ENCODE results near the gene SMIM13. TPM values are rescaled to one million over a fixed set of nuclear protein-coding genes. Genes with fewer than 3 reads are reported as not detected.

The SMIM13 gene
- total and polyA plus RNA-seq, 2 of the 4 experiments (the other 2 are of a cell fraction), result 5.4 to 10.0 TPM

- dilution Hi-C loops (cut with HindIII; ENCODE audit: low sequenced_read_pairs, unreplicated experiment) (no loop called here), in situ Hi-C loops (cut with MboI; ENCODE audit: low sequenced_read_pairs) (loop anchor here (25.0 kb wide), 1 partner anchor 575 kb away; no protein-coding TSS in a partner anchor)
- POLR2A ChIA-PET (ENCODE audit: unreplicated experiment), result no interaction called here
These were observed 30.9 kb upstream of the SMIM13 start for GRCh38 chr6:11062715-11063114.

More at GRCh38 chr6:11062715-11063114, 30.9 kb upstream of the SMIM13 start:
- CTCF ChIA-PET, result interaction anchor here (0.6 to 1.9 kb wide), 4 partner anchors 10 to 152 kb away, joined by 3 to 5 read pairs (median 4); no protein-coding TSS in a partner anchor
- ATAC-seq (ENCODE audit: low read depth) (no peak), DNase-seq (no peak)
- no peaks in the 10 kb centered on the region for H4K20me1 ChIP-seq (ENCODE audit: insufficient read depth, low read length)
- H3K18ac ChIP-seq (ENCODE audit: low read depth, low read length), result no peak overlapping the region
- H3K9me1 ChIP-seq (ENCODE audit: insufficient read depth, low read length), result no peaks in the 10 kb centered on the region
- no peak overlapping the region for H3K4ac ChIP-seq (ENCODE audit: low read depth, low read length)
- H3K79me1 ChIP-seq (ENCODE audit: low read depth in 1 of 2, low read length in 2 of 2), result no peaks in the 10 kb centered on the region
- no peak overlapping the region for H3K56ac ChIP-seq (ENCODE audit: extremely low read depth, insufficient read depth, low read length)
- no peaks in the 10 kb centered on the region for H3K36me3 ChIP-seq (ENCODE audit: control insufficient read depth, insufficient read depth, low read length)
- no CpG with 5 or more reads among the region's 2 CpGs for WGBS, 2 experiments (ENCODE audit: extremely low coverage in 2 of 2, insufficient read length in 1 of 2)
- no peak overlapping the region for H2AK5ac ChIP-seq (ENCODE audit: low read depth, low read length)
- no peak overlapping the region for H4K8ac ChIP-seq (ENCODE audit: low read depth in 2 of 2, low read length in 2 of 2)
- no TSS peak for BruUV-seq (replicated peaks)
- H2BK15ac ChIP-seq (ENCODE audit: low read depth, low read length), result no peak overlapping the region
- 0 out of 2 replicates have a peak, but pooled peaks cover 3% of the 10 kb centered on the region for H3K9me3 ChIP-seq (ENCODE audit: control insufficient read depth, insufficient read depth, low read length)
- H2BK120ac ChIP-seq (ENCODE audit: low read depth, low read length), result no peak overlapping the region
- H2AK9ac ChIP-seq (replicated peaks; ENCODE audit: low read depth, low read length, poor library complexity), result no peak overlapping the region
- intact Hi-C loops (cut with micrococcal nuclease), result no loop called here
- no peak overlapping the region for H2BK20ac ChIP-seq (ENCODE audit: low read depth, low read length)
- H3K4me2 ChIP-seq (ENCODE audit: low read depth, low read length), result no peak overlapping the region
- H3K23ac ChIP-seq (ENCODE audit: low read depth, low read length), result no peak overlapping the region
- no peak overlapping the region for H4K91ac ChIP-seq (ENCODE audit: insufficient read depth, low read depth, low read length)
- no peaks in the 10 kb centered on the region for H3K4me1 ChIP-seq (ENCODE audit: control insufficient read depth, insufficient read depth, low read length)
- no peak overlapping the region for H3K14ac ChIP-seq (replicated peaks; ENCODE audit: low read depth, low read length)
- H3K27me3 ChIP-seq (ENCODE audit: control insufficient read depth, insufficient read depth, low read length), result peaks cover 6% of the 10 kb centered on the region
- H4K5ac ChIP-seq (ENCODE audit: low read depth, low read length), result no peak overlapping the region
- no peak for TF ChIP-seq USF2 (IDR thresholded peaks at IDR 0.05; ENCODE audit: low read depth, low read length)
- TF ChIP-seq MXI1 (IDR thresholded peaks at IDR 0.05; ENCODE audit: borderline replicate concordance, low read depth, low read length), result no peak
- TF ChIP-seq POLR2A (IDR thresholded peaks at IDR 0.05; ENCODE audit: low read depth, low read length), result no peak
- TF ChIP-seq MAFK (IDR thresholded peaks at IDR 0.05; ENCODE audit: low read depth, low read length), result no peak
- no peak for TF ChIP-seq CHD1 (IDR thresholded peaks at IDR 0.05; ENCODE audit: low read depth, low read length)
- TF ChIP-seq RCOR1 (IDR thresholded peaks at IDR 0.05; ENCODE audit: insufficient replicate concordance, low read length), result no peak
- no peak for TF ChIP-seq MAZ (IDR thresholded peaks at IDR 0.05; ENCODE audit: borderline replicate concordance, low read depth, low read length)
- TF ChIP-seq RFX5 (IDR thresholded peaks at IDR 0.05; ENCODE audit: low read depth, low read length), result no peak
- no peak for TF ChIP-seq CEBPB (IDR thresholded peaks at IDR 0.05; ENCODE audit: low read depth, low read length)
- TF ChIP-seq BHLHE40 (IDR thresholded peaks at IDR 0.05; ENCODE audit: low read depth, low read length), result no peak
- no peak for TF ChIP-seq CTCF (conservative IDR thresholded peaks at IDR 0.05; ENCODE audit: low read depth, low read length)
- TF ChIP-seq FOS (IDR thresholded peaks at IDR 0.05; ENCODE audit: low read depth, low read length), result no peak
- TF ChIP-seq RAD21 (IDR thresholded peaks at IDR 0.05; ENCODE audit: low read length), result no peak
- no peak for TF ChIP-seq ELK1 (IDR thresholded peaks at IDR 0.05; ENCODE audit: borderline replicate concordance, low read depth, low read length)
- TF ChIP-seq SMC3 (IDR thresholded peaks at IDR 0.05; ENCODE audit: low read depth, low read length), result no peak
- TF ChIP-seq NFE2L2 (IDR thresholded peaks at IDR 0.05; ENCODE audit: low read depth, low read length), result no peak
- H3K4me3 ChIP-seq (ENCODE audit: insufficient read depth, low read depth, low read length), result no peak overlapping the region
- H3K27ac ChIP-seq (ENCODE audit: insufficient read depth, low read length), result no peak overlapping the region
- H3K9ac ChIP-seq (ENCODE audit: low read depth, low read length), result no peak overlapping the region
- no peak overlapping the region for H2BK5ac ChIP-seq (ENCODE audit: low read depth, low read length, poor library complexity, severe bottlenecking)
- no peak overlapping the region for H2AFZ ChIP-seq (replicated peaks; ENCODE audit: low read length, poor library complexity)
